Astrocyte (in vitro differentiated cells and primary cell): ENCODE measurements around the gene MEPCE. TPM values are rescaled to one million over a fixed set of nuclear protein-coding genes. Genes with fewer than 3 reads are reported as not detected.

ENCODE experiments used
- DNase-seq: peaks from one replicate; pipeline ENCODE4 v3.0.0-alpha.2; 2010; ENCODE audit warnings: low read depth
- FAIRE-seq: peaks from 2 replicates; lab custom pipeline; 2011; peaks lifted over from hg19 to GRCh38; lab: Jason Lieb, UNC
- H2AFZ ChIP-seq: 2 replicates; pipeline ENCODE4 v1.6.0; 2012; ENCODE audit warnings: low read depth, low read length, inconsistent platforms
- H3K27ac ChIP-seq: 2 replicates; pipeline ENCODE4 v1.5.1; 2011; ENCODE audit warnings: low read depth, low read length, inconsistent platforms
- H3K27me3 ChIP-seq: 2 replicates; pipeline ENCODE4 v1.6.0; 2011; ENCODE audit warnings: low read length, inconsistent platforms; ENCODE audit not compliant: insufficient read depth
- H3K36me3 ChIP-seq: 2 replicates; pipeline ENCODE4 v1.5.1; 2011; ENCODE audit warnings: low read length, inconsistent platforms; ENCODE audit not compliant: insufficient read depth
- H3K4me1 ChIP-seq: 2 replicates; pipeline ENCODE4 v1.5.1; 2011; ENCODE audit warnings: low read length, inconsistent platforms; ENCODE audit not compliant: insufficient read depth
- H3K4me2 ChIP-seq: 2 replicates; pipeline ENCODE4 v1.6.0; 2012; ENCODE audit warnings: low read length, inconsistent platforms
- H3K4me3 ChIP-seq: 2 replicates; pipeline ENCODE4 v1.5.1; 2011; ENCODE audit warnings: low read depth, mild to moderate bottlenecking, low read length, inconsistent platforms; ENCODE audit not compliant: insufficient read depth
- H3K79me2 ChIP-seq: 2 replicates; pipeline ENCODE4 v1.6.0; 2012; ENCODE audit warnings: mild to moderate bottlenecking, low read length, inconsistent platforms; ENCODE audit not compliant: insufficient read depth
- H3K9ac ChIP-seq: 2 replicates; pipeline ENCODE4 v1.6.0; 2012; ENCODE audit warnings: mild to moderate bottlenecking, low read length, inconsistent platforms
- H3K9me3 ChIP-seq: 2 replicates; pipeline ENCODE4 v1.5.1; 2012; ENCODE audit warnings: low read depth, mild to moderate bottlenecking, low read length, inconsistent platforms; ENCODE audit not compliant: insufficient read depth
- H4K20me1 ChIP-seq: 2 replicates; pipeline ENCODE4 v1.6.0; 2012; ENCODE audit warnings: low read length, inconsistent platforms; ENCODE audit not compliant: insufficient read depth
- H3K27ac Mint-ChIP-seq: one replicate; pipeline ENCODE4 v1.8.0; 2021; ENCODE audit warnings: mild to moderate bottlenecking, mixed read lengths; ENCODE audit not compliant: unreplicated experiment
- H3K27me3 Mint-ChIP-seq: one replicate; pipeline ENCODE4 v1.8.0; 2021; ENCODE audit warnings: low read depth, mixed read lengths; ENCODE audit not compliant: unreplicated experiment
- H3K36me3 Mint-ChIP-seq: one replicate; pipeline ENCODE4 v1.8.0; 2021; ENCODE audit warnings: low read depth, mixed read lengths; ENCODE audit not compliant: unreplicated experiment
- H3K4me1 Mint-ChIP-seq: one replicate; pipeline ENCODE4 v1.8.0; 2021; ENCODE audit warnings: low read depth, mixed read lengths; ENCODE audit not compliant: unreplicated experiment
- H3K4me3 Mint-ChIP-seq: one replicate; pipeline ENCODE4 v1.8.0; 2021; ENCODE audit warnings: mild to moderate bottlenecking, moderate library complexity, mixed read lengths; ENCODE audit not compliant: unreplicated experiment
- H3K9me3 Mint-ChIP-seq: one replicate; pipeline ENCODE4 v1.8.0; 2021; ENCODE audit warnings: mild to moderate bottlenecking, mixed read lengths; ENCODE audit not compliant: unreplicated experiment
- CTCF ChIP-seq: IDR thresholded peaks from 2 replicates; pipeline ENCODE4 v1.5.1; 2011; ENCODE audit warnings: low read depth, mild to moderate bottlenecking, inconsistent platforms, low read length, moderate library complexity; ENCODE audit not compliant: insufficient read depth
- EZH2 ChIP-seq: IDR thresholded peaks from 2 replicates; pipeline ENCODE4 v1.6.1; 2012; ENCODE audit warnings: mild to moderate bottlenecking, low read length, inconsistent platforms; ENCODE audit not compliant: insufficient read depth
- total RNA-seq: library from RNA; stranded (reverse); gene quantifications from 2 replicates; pipeline ENCODE4 v1.2.1, GENCODE V29; 2021

MEPCE gene
- total RNA-seq, 1 donor from 2014 or later: 20.2 TPM

- H3K4me3 Mint-ChIP-seq: no peak overlapping the region
- no peak overlapping the region for H3K9ac ChIP-seq
These were observed 4.3 kb upstream of the MEPCE start for GRCh38 chr7:100425347-100425746.

GRCh38 chr7:100426516-100426915, 3.1 kb upstream of the MEPCE start:
- H3K27ac Mint-ChIP-seq: no peak overlapping the region

More at GRCh38 chr7:100425347-100425746, 4.3 kb upstream of the MEPCE start:
- no peak for FAIRE-seq
- Mint-ChIP-seq H3K27ac (no peak overlapping the region), H3K9me3 (no peaks in the 10 kb centered on the region), H3K4me1 (no peaks in the 10 kb centered on the region), H3K27me3 (no peaks in the 10 kb centered on the region), H3K36me3 (no peaks in the 10 kb centered on the region)
- H3K27ac ChIP-seq: no peak overlapping the region
- H4K20me1 ChIP-seq: peaks cover under 1% of the 10 kb centered on the region
- no peak overlapping the region for H3K4me2 ChIP-seq
- H3K4me3 ChIP-seq: no peak overlapping the region
- H3K36me3 ChIP-seq: no peaks in the 10 kb centered on the region
- no peak for TF ChIP-seq CTCF
- TF ChIP-seq EZH2: no peak
- no peaks in the 10 kb centered on the region for H3K9me3 ChIP-seq
- DNase-seq: no peak
- no peak overlapping the region for H2AFZ ChIP-seq
- H3K4me1 ChIP-seq: peaks cover 3% of the 10 kb centered on the region
- H3K79me2 ChIP-seq: peaks cover 7% of the 10 kb centered on the region
- no peaks in the 10 kb centered on the region for H3K27me3 ChIP-seq

More at GRCh38 chr7:100426516-100426915, 3.1 kb upstream of the MEPCE start:
- peaks cover 2% of the 10 kb centered on the region for H3K4me1 Mint-ChIP-seq
- no peak for TF ChIP-seq CTCF
- TF ChIP-seq EZH2: no peak
- Histone ChIP-seq H3K27me3 (no peaks in the 10 kb centered on the region), H3K4me2 (no peak overlapping the region), H3K4me3 (no peak overlapping the region), H3K4me1 (peaks cover 10% of the 10 kb centered on the region), H4K20me1 (peaks cover 12% of the 10 kb centered on the region), H3K36me3 (no peaks in the 10 kb centered on the region), H3K9ac (no peak overlapping the region), H3K27ac (no peak overlapping the region), H2AFZ (no peak overlapping the region), H3K9me3 (no peaks in the 10 kb centered on the region), H3K79me2 (peaks cover 18% of the 10 kb centered on the region)
- no peaks in the 10 kb centered on the region for H3K36me3 Mint-ChIP-seq
- H3K4me3 Mint-ChIP-seq: no peak overlapping the region
- no peaks in the 10 kb centered on the region for H3K9me3 Mint-ChIP-seq
- DNase-seq (no peak), FAIRE-seq (no peak)
- no peaks in the 10 kb centered on the region for H3K27me3 Mint-ChIP-seq
